K562 (cell line): Measurements from ENCODE around the gene DEGS2. TPM values are rescaled to one million over a fixed set of nuclear protein-coding genes. Genes with fewer than 3 reads are reported as not detected.

Experiments
- GABPB1 ChIP-seq: sonication (generic); formaldehyde crosslinking; IDR thresholded peaks from 2 replicates; pipeline ENCODE4 v1.8.0; 2022; ENCODE audit warnings: mild to moderate bottlenecking, missing genetic modification reagents
- MEIS2 ChIP-seq: fragments of 450-650 bp; IDR thresholded peaks from 2 replicates; pipeline ENCODE4 v1.6.1; 2014; ENCODE audit warnings: mild to moderate bottlenecking; ENCODE audit not compliant: partially characterized antibody
- TEAD1 ChIP-seq, 2 experiments: fragments of 450-650 bp in 1 of 2; sonication (generic) in 1 of 2; formaldehyde crosslinking; IDR thresholded peaks; 2 replicates each; pipeline versions ENCODE4 v1.4.0 to v1.8.0; 2020 to 2022; ENCODE audit warnings: mild to moderate bottlenecking in 2 of 2, missing genetic modification reagents in 1 of 2
- polyA plus RNA-seq, 8 experiments: library from polyadenylated mRNA; depleted of rRNA in 4 of 8; stranded (reverse) in 5 of 8; unstranded in 3 of 8; fragments of >200 nt; fragmentation: Nextera tagmentation in 2 of 8; fragmentation: Illumina TruSeq in 1 of 8; extraction: Ambion mirVana in 2 of 8; extraction: Trizol in 1 of 8; gene quantifications; 2 replicates each; pipeline versions ENCODE4 v1.2.1 to v1.2.3, GENCODE V29; 2011 to 2014; ENCODE audit warnings: inconsistent platforms in 1 of 8, missing spikeins in 1 of 8
- total RNA-seq, 7 experiments: library from RNA; depleted of rRNA in 6 of 7; stranded (reverse); fragments of >200 nt in 6 of 7; fragmentation: Illumina TruSeq in 2 of 7; extraction: Trizol in 2 of 7; gene quantifications; 2 replicates each; pipeline versions ENCODE4 v1.2.1 to v1.2.3, GENCODE V29; 2011 to 2021; ENCODE audit warnings: low replicate concordance in 1 of 7
- TF ChIP-seq, protein P1 (sequence below), 2 experiments: fragments of 450-650 bp; formaldehyde crosslinking in 1 of 2; IDR thresholded peaks; 2 replicates each; pipeline versions ENCODE4 v1.4.0 to v1.6.1; 2014 to 2020; ENCODE audit warnings: mild to moderate bottlenecking in 2 of 2, borderline replicate concordance in 1 of 2, low read depth in 1 of 2
- TF ChIP-seq, protein P2 (sequence below): fragments of 450-650 bp; conservative IDR thresholded peaks from 2 replicates; pipeline ENCODE4 v1.6.1; 2016; ENCODE audit warnings: missing genetic modification characterization, low read depth, mild to moderate bottlenecking, control low read depth, missing compliant biosample characterization

The DEGS2 gene
- total and polyA plus RNA-seq, 9 of the 15 experiments (the other 6 are each of a cell fraction or from before 2014, with no cell fraction given) = 0.22 to 2.9 (median 0.70) TPM

DNA sequence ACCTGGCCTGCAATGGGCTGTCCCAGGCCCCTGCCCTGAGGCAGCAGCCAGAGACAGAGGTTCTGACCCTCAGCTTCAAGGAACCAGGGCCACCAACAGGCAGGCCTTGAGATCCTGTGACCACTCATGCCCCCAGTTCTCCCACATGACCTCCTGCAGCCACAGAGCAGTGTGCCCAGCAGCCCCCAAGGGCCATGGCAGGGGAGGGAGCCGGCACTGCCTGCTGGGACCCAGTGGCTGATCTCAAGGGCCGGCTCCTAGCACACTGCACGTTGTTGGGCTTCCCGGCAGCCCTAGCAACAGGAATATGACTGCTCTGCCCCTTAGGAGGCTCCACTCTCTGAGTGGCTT lies 14.8 kb downstream of the DEGS2 start (continued):
- TF ChIP-seq, protein P1, sequence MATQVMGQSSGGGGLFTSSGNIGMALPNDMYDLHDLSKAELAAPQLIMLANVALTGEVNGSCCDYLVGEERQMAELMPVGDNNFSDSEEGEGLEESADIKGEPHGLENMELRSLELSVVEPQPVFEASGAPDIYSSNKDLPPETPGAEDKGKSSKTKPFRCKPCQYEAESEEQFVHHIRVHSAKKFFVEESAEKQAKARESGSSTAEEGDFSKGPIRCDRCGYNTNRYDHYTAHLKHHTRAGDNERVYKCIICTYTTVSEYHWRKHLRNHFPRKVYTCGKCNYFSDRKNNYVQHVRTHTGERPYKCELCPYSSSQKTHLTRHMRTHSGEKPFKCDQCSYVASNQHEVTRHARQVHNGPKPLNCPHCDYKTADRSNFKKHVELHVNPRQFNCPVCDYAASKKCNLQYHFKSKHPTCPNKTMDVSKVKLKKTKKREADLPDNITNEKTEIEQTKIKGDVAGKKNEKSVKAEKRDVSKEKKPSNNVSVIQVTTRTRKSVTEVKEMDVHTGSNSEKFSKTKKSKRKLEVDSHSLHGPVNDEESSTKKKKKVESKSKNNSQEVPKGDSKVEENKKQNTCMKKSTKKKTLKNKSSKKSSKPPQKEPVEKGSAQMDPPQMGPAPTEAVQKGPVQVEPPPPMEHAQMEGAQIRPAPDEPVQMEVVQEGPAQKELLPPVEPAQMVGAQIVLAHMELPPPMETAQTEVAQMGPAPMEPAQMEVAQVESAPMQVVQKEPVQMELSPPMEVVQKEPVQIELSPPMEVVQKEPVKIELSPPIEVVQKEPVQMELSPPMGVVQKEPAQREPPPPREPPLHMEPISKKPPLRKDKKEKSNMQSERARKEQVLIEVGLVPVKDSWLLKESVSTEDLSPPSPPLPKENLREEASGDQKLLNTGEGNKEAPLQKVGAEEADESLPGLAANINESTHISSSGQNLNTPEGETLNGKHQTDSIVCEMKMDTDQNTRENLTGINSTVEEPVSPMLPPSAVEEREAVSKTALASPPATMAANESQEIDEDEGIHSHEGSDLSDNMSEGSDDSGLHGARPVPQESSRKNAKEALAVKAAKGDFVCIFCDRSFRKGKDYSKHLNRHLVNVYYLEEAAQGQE (IDR thresholded peaks at IDR 0.05; ENCODE audit: borderline replicate concordance) = no peak
- TF ChIP-seq, protein P1 (CRISPR knock-in tag; IDR thresholded peaks at IDR 0.05; ENCODE audit: low read depth) = no peak
- TF ChIP-seq MEIS2 = no peak
- TF ChIP-seq TEAD1 (CRISPR knock-in tag; IDR thresholded peaks at IDR 0.05) = no peak
- TF ChIP-seq, protein P2, sequence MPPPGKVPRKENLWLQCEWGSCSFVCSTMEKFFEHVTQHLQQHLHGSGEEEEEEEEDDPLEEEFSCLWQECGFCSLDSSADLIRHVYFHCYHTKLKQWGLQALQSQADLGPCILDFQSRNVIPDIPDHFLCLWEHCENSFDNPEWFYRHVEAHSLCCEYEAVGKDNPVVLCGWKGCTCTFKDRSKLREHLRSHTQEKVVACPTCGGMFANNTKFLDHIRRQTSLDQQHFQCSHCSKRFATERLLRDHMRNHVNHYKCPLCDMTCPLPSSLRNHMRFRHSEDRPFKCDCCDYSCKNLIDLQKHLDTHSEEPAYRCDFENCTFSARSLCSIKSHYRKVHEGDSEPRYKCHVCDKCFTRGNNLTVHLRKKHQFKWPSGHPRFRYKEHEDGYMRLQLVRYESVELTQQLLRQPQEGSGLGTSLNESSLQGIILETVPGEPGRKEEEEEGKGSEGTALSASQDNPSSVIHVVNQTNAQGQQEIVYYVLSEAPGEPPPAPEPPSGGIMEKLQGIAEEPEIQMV (tag) = no peak
- no peak for TF ChIP-seq GABPB1
